ENCODE results near the gene GP1BA. TPM values are rescaled to one million over a fixed set of nuclear protein-coding genes. Genes with fewer than 3 reads are reported as not detected.

GP1BA gene
- total and polyA plus RNA-seq, 2 of the 8 experiments (the other 6 are each of a cell fraction or from before 2014, with no cell fraction given), result not detected

DNA sequence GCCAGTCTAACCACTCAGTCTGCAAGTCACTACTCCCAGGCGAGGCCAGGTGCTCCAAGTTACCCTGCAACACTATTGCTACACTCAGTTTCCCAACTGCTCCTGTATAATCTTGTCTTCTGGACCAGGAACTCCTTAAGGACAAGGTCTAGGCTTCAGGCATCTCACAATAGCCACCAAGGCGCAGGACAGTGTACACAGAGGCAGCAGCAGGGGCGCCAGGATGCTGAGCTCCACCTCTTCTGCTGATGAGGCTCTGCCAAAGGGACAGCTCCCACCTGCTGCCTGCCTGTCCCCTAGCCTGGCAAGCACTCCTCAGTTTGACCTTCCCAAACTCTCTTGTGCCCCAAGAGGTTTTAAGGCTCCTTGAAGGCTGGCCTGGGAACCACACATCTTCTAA lies 4.4 kb downstream of the GP1BA start:
- Histone ChIP-seq H2BK5ac (ENCODE audit: low read depth, low read length) (no peak overlapping the region; the same call in 1 of the 2 replicates), H3K27ac (ENCODE audit: low read depth, low read length) (no peak overlapping the region), H3K9me3 (ENCODE audit: insufficient read depth in 2 of 2, low read depth in 1 of 2, low read length in 1 of 2) (no peaks in the 10 kb centered on the region), H3K4ac (replicated peaks; ENCODE audit: insufficient read length, low read depth, low read length) (no peak overlapping the region), H2AK5ac (ENCODE audit: low read depth, low read length) (no peak overlapping the region), H3K18ac (ENCODE audit: extremely low read depth, low read length) (no peak overlapping the region), H2BK120ac (replicated peaks; ENCODE audit: low read depth, low read length) (no peak overlapping the region), H4K20me1 (replicated peaks in 1 of 2; ENCODE audit: control insufficient read depth in 1 of 2, insufficient read depth in 2 of 2, low read length in 2 of 2) (peaks cover 0 to 1% of the 10 kb centered on the region in 2 experiments), H3K56ac (replicated peaks; ENCODE audit: insufficient read length, low read depth, low read length) (no peak overlapping the region), H2BK12ac (ENCODE audit: low read depth, low read length) (no peak overlapping the region), H3K79me1 (ENCODE audit: low read depth, low read length) (peaks cover 9% of the 10 kb centered on the region), H3K14ac (ENCODE audit: insufficient read length) (no peak overlapping the region), H4K8ac (ENCODE audit: extremely low read depth, insufficient read depth, low read length) (no peak overlapping the region), H4K5ac (ENCODE audit: insufficient read length, low read depth, low read length) (no peak overlapping the region), H3K23me2 (ENCODE audit: low read depth, low read length) (peaks cover 15% of the 10 kb centered on the region; the same call in 1 of the 2 replicates), H3K4me3 (ENCODE audit: extremely low read depth in 1 of 4, insufficient read depth in 2 of 4, low read depth in 3 of 4, low read length in 4 of 4) (no peak overlapping the region), H3K79me2 (ENCODE audit: control insufficient read depth in 1 of 2, insufficient read depth in 2 of 2, low read length in 2 of 2) (peaks cover 0 to 19% of the 10 kb centered on the region in 2 experiments; a peak in 3 of 4 replicates), H3K23ac (ENCODE audit: insufficient read length) (no peak overlapping the region), H3K9ac (replicated peaks in 1 of 4; ENCODE audit: extremely low read depth in 1 of 4, low read depth in 3 of 4, low read length in 3 of 4) (no peak overlapping the region), H2BK15ac (ENCODE audit: low read length) (no peak overlapping the region), H2AFZ (ENCODE audit: low read length) (no peak overlapping the region), H3K4me1 (replicated peaks in 1 of 4; ENCODE audit: control insufficient read depth in 3 of 4, insufficient read depth in 4 of 4, low read length in 3 of 4) (peaks cover 0 to 11% (median 7%) of the 10 kb centered on the region in 4 experiments; a peak in 6 of 7 replicates), H2BK20ac (ENCODE audit: low read length) (no peak overlapping the region), H3K4me2 (ENCODE audit: insufficient read depth in 1 of 2, low read depth in 2 of 2, low read length in 2 of 2) (no peak overlapping the region), H3K27me3 (replicated peaks in 1 of 4; ENCODE audit: control insufficient read depth in 3 of 4, extremely low read depth in 1 of 4, insufficient read depth in 3 of 4, low read length in 3 of 4) (no peaks in the 10 kb centered on the region), H3K36me3 (ENCODE audit: control insufficient read depth in 2 of 4, insufficient read depth in 4 of 4, low read length in 3 of 4) (peaks cover 9 to 13% (median 13%) of the 10 kb centered on the region in 4 experiments; a peak in 7 of 8 replicates), H4K91ac (replicated peaks; ENCODE audit: insufficient read length, low read length) (no peak overlapping the region)
- WGBS, 2 experiments (ENCODE audit: extremely low coverage in 1 of 2, insufficient coverage in 1 of 2, insufficient read length in 1 of 2, insufficient replicate concordance in 2 of 2, low coverage in 1 of 2, low lambda C conversion rate in 2 of 2, missing lambda C conversion rate in 1 of 2), result 92% methylated on average over 3 of the region's 3 CpGs; no CpG with 5 or more reads in 1 of the 2 experiments
- no peak for FAIRE-seq
- CTCF ChIA-PET (ENCODE audit: partially characterized antibody), result interaction anchor here (1.1 to 2.2 kb wide), 4 partner anchors 11 to 33 kb away, joined by 3 to 8 read pairs (median 6); partner anchors contain the start of gene CHRNE
- TF ChIP-seq YY1 (IDR thresholded peaks at IDR 0.05; ENCODE audit: low read depth, low read length), result no peak
- no peak for TF ChIP-seq BACH1 (IDR thresholded peaks at IDR 0.05; ENCODE audit: low read length)
- no peak for TF ChIP-seq SP2 (IDR thresholded peaks at IDR 0.05; ENCODE audit: low read length)
- TF ChIP-seq POU5F1 (IDR thresholded peaks at IDR 0.05; ENCODE audit: low read depth, low read length), result no peak
- TF ChIP-seq GTF2F1 (IDR thresholded peaks at IDR 0.05; ENCODE audit: borderline replicate concordance, low read depth, low read length), result no peak
- TF ChIP-seq KDM1A (IDR thresholded peaks at IDR 0.05; ENCODE audit: borderline replicate concordance, low read length), result no peak
- TF ChIP-seq, protein P1, sequence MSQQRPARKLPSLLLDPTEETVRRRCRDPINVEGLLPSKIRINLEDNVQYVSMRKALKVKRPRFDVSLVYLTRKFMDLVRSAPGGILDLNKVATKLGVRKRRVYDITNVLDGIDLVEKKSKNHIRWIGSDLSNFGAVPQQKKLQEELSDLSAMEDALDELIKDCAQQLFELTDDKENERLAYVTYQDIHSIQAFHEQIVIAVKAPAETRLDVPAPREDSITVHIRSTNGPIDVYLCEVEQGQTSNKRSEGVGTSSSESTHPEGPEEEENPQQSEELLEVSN (IDR thresholded peaks at IDR 0.05), result no peak
- no peak for TF ChIP-seq KDM4A (IDR thresholded peaks at IDR 0.05; ENCODE audit: low read depth, low read length, severe bottlenecking)
- TF ChIP-seq RFX5 (IDR thresholded peaks at IDR 0.05; ENCODE audit: borderline replicate concordance, low read depth, low read length), result no peak
- TF ChIP-seq MAX (IDR thresholded peaks at IDR 0.05), result no peak
- no peak for TF ChIP-seq BRCA1 (IDR thresholded peaks at IDR 0.05; ENCODE audit: low read depth, low read length)
- no peak for DNase-seq (ENCODE audit: low read depth in 1 of 2, low spot score in 2 of 2)
- POLR2A ChIA-PET (ENCODE audit: partially characterized antibody), result interaction anchor here (0.7 to 27.4 kb wide), 11 partner anchors 7 to 172 kb away, joined by 3 to 987 read pairs (median 9); partner anchors contain the start of genes C17orf107, CHRNE, ENO3 and GP1BA
